WTC11 (cell line): ENCODE results near the gene GNGT2. TPM values are rescaled to one million over a fixed set of nuclear protein-coding genes. Genes with fewer than 3 reads are reported as not detected.

Experiments
- ATAC-seq: fragments of 200-7000 bp; cut with Tn5 transposase; 2 replicates; pipeline ENCODE4 v1.10.0; 2021; ENCODE audit warnings: mild to moderate bottlenecking, moderate library complexity
- CTCF ChIA-PET: fragments of 300-600 bp; sonication (Branson Sonifier 250); formaldehyde crosslinking; loops from one replicate; lab custom pipeline; 2021; ENCODE audit warnings: antibody characterized with exemption; lab: Charles Lee
- POLR2A ChIA-PET: fragments of 350-600 bp; sonication (Branson Sonifier 250); formaldehyde crosslinking; loops from one replicate; lab custom pipeline; 2021; ENCODE audit warnings: antibody characterized with exemption; lab: Charles Lee
- DNase-seq: peaks from one replicate; pipeline ENCODE4 v3.0.0; 2021; ENCODE audit warnings: low spot score
- H3K27ac Mint-ChIP-seq: 2 replicates; pipeline ENCODE4 v1.8.0; 2021; ENCODE audit warnings: mixed read lengths
- H3K27me3 Mint-ChIP-seq: 2 replicates; pipeline ENCODE4 v1.8.0; 2021; ENCODE audit warnings: low read depth, mild to moderate bottlenecking, moderate library complexity, mixed read lengths
- H3K36me3 Mint-ChIP-seq: 2 replicates; pipeline ENCODE4 v1.8.0; 2021; ENCODE audit warnings: mixed read lengths
- H3K4me1 Mint-ChIP-seq: 2 replicates; pipeline ENCODE4 v1.8.0; 2022; ENCODE audit warnings: mixed read lengths
- H3K4me3 Mint-ChIP-seq: 2 replicates; pipeline ENCODE4 v1.8.0; 2021; ENCODE audit warnings: mild to moderate bottlenecking, moderate library complexity, mixed read lengths
- H3K9me3 Mint-ChIP-seq: 2 replicates; pipeline ENCODE4 v1.8.0; 2021; ENCODE audit warnings: mixed read lengths
- AFF4 ChIP-seq: sonication (generic); formaldehyde crosslinking; IDR thresholded peaks from 2 replicates; pipeline ENCODE4 v1.8.1; 2023; ENCODE audit warnings: mild to moderate bottlenecking, missing genetic modification reagents, borderline replicate concordance
- AR ChIP-seq: fragments of 250-450 bp; sonication (Bioruptor Pico); IDR thresholded peaks from 2 replicates; pipeline ENCODE4 v1.9.0; 2021; ENCODE audit warnings: mild to moderate bottlenecking
- CREB1 ChIP-seq: sonication (generic); formaldehyde crosslinking; IDR thresholded peaks from 2 replicates; pipeline ENCODE4 v1.8.0; 2023; ENCODE audit warnings: mild to moderate bottlenecking, missing genetic modification reagents
- CTCF ChIP-seq: fragments of 200-600 bp; IDR thresholded peaks from 2 replicates; pipeline ENCODE4 v1.8.0; 2022; ENCODE audit warnings: antibody characterized with exemption
- E2F4 ChIP-seq: sonication (generic); formaldehyde crosslinking; IDR thresholded peaks from 2 replicates; pipeline ENCODE4 v1.8.1; 2022; ENCODE audit warnings: low read depth, mild to moderate bottlenecking, moderate library complexity, missing genetic modification reagents, borderline replicate concordance
- ETV6 ChIP-seq: sonication (generic); formaldehyde crosslinking; IDR thresholded peaks from 2 replicates; pipeline ENCODE4 v1.8.1; 2022; ENCODE audit warnings: mild to moderate bottlenecking, missing genetic modification reagents
- FOXP4 ChIP-seq: sonication (generic); formaldehyde crosslinking; IDR thresholded peaks from 2 replicates; pipeline ENCODE4 v1.8.0; 2022; ENCODE audit warnings: mild to moderate bottlenecking, missing genetic modification reagents
- GTF2I ChIP-seq: fragments of 250-450 bp; sonication (Bioruptor Pico); conservative IDR thresholded peaks from 2 replicates; pipeline ENCODE4 v1.4.0; 2021; ENCODE audit warnings: mild to moderate bottlenecking
- JAZF1 ChIP-seq: fragments of 250-450 bp; sonication (Bioruptor Pico); IDR thresholded peaks from 2 replicates; pipeline ENCODE4 v1.9.0; 2021; ENCODE audit warnings: moderate library complexity, mild to moderate bottlenecking, inconsistent platforms
- JUN ChIP-seq: sonication (generic); formaldehyde crosslinking; IDR thresholded peaks from 2 replicates; pipeline ENCODE4 v1.8.0; 2023; ENCODE audit warnings: mild to moderate bottlenecking, missing genetic modification reagents
- MYBL2 ChIP-seq: sonication (generic); formaldehyde crosslinking; IDR thresholded peaks from 2 replicates; pipeline ENCODE4 v1.8.1; 2023; ENCODE audit warnings: mild to moderate bottlenecking, moderate library complexity, missing genetic modification reagents
- NFATC4 ChIP-seq: fragments of 250-450 bp; sonication (Bioruptor Pico); IDR thresholded peaks from 2 replicates; pipeline ENCODE4 v1.9.0; 2021; ENCODE audit warnings: mild to moderate bottlenecking
- NFE2L1 ChIP-seq: sonication (generic); formaldehyde crosslinking; IDR thresholded peaks from 2 replicates; pipeline ENCODE4 v1.8.1; 2023; ENCODE audit warnings: missing genetic modification reagents
- NFYB ChIP-seq: sonication (generic); formaldehyde crosslinking; conservative IDR thresholded peaks from 2 replicates; pipeline ENCODE4 v1.8.0; 2022; ENCODE audit warnings: low read depth, missing genetic modification reagents
- PREB ChIP-seq: sonication (generic); formaldehyde crosslinking; IDR thresholded peaks from 2 replicates; pipeline ENCODE4 v1.8.1; 2022; ENCODE audit warnings: mild to moderate bottlenecking, missing genetic modification reagents, moderate library complexity, borderline replicate concordance
- STAT6 ChIP-seq: sonication (generic); formaldehyde crosslinking; conservative IDR thresholded peaks from 2 replicates; pipeline ENCODE4 v1.8.1; 2023; ENCODE audit warnings: mild to moderate bottlenecking, low read depth, missing genetic modification reagents, moderate library complexity
- TEAD1 ChIP-seq: sonication (generic); formaldehyde crosslinking; IDR thresholded peaks from 2 replicates; pipeline ENCODE4 v1.8.0; 2022; ENCODE audit warnings: mild to moderate bottlenecking, missing genetic modification reagents
- TP53 ChIP-seq: sonication (generic); formaldehyde crosslinking; IDR thresholded peaks from 2 replicates; pipeline ENCODE4 v1.8.1; 2023; ENCODE audit warnings: mild to moderate bottlenecking, missing genetic modification reagents
- ZNF219 ChIP-seq: sonication (generic); formaldehyde crosslinking; IDR thresholded peaks from 2 replicates; pipeline ENCODE4 v1.8.0; 2023; ENCODE audit warnings: missing genetic modification reagents, mild to moderate bottlenecking, borderline replicate concordance
- ZNF263 ChIP-seq: sonication (generic); formaldehyde crosslinking; IDR thresholded peaks from 2 replicates; pipeline ENCODE4 v1.8.1; 2022; ENCODE audit warnings: low read depth, mild to moderate bottlenecking, moderate library complexity, missing genetic modification reagents
- total RNA-seq: library from RNA; stranded (reverse); gene quantifications from 3 replicates; pipeline ENCODE4 v1.2.3, GENCODE V29; 2021

The GNGT2 gene
- total RNA-seq, 1 experiment from 2014 or later, result 0.70 TPM

- peaks cover 13% of the 10 kb centered on the region for H3K4me1 Mint-ChIP-seq
- H3K9me3 Mint-ChIP-seq, result no peaks in the 10 kb centered on the region
- POLR2A ChIA-PET, result no interaction called here
- ATAC-seq (no peak), DNase-seq (no peak)
- H3K27ac Mint-ChIP-seq, result no peak overlapping the region
- no peak for TF ChIP-seq NFE2L1 (CRISPR knock-in tag)
- TF ChIP-seq JUN (CRISPR knock-in tag), result no peak
- no peak for TF ChIP-seq JAZF1 (CRISPR knock-in tag)
- no peak for TF ChIP-seq MYBL2 (CRISPR knock-in tag)
- no peak for TF ChIP-seq TEAD1 (CRISPR knock-in tag)
- no peak for TF ChIP-seq NFYB (CRISPR knock-in tag)
- TF ChIP-seq TP53 (CRISPR knock-in tag), result no peak
- no peak for TF ChIP-seq ZNF219
- no peak for TF ChIP-seq CREB1 (CRISPR knock-in tag)
- no peak for TF ChIP-seq AR (CRISPR knock-in tag)
- no peak for TF ChIP-seq GTF2I (CRISPR knock-in tag)
- TF ChIP-seq AFF4 (CRISPR knock-in tag), result no peak
- TF ChIP-seq PREB (CRISPR knock-in tag), result no peak
- TF ChIP-seq NFATC4, result no peak
- CTCF ChIA-PET, result interaction anchor here (0.7 to 1.6 kb wide), 3 partner anchors 13 to 410 kb away, joined by 3 read pairs; no protein-coding TSS in a partner anchor
- no peaks in the 10 kb centered on the region for H3K27me3 Mint-ChIP-seq
- H3K4me3 Mint-ChIP-seq, result no peak overlapping the region
- H3K36me3 Mint-ChIP-seq, result no peaks in the 10 kb centered on the region
Observed at GRCh38 chr17:49240619-49241018, 30.2 kb upstream of the GNGT2 start.

GRCh38 chr17:49239963-49240362 lies 29.6 kb upstream of the GNGT2 start:
- no peaks in the 10 kb centered on the region for H3K9me3 Mint-ChIP-seq
- no peak overlapping the region for H3K4me3 Mint-ChIP-seq
- DNase-seq (no peak), ATAC-seq (no peak)
- ChIA-PET POLR2A (interaction anchor here (0.6 kb wide), 1 partner anchor 22 kb away, joined by 3 read pairs; no protein-coding TSS in a partner anchor), CTCF (interaction anchor here (0.7 to 1.6 kb wide), 6 partner anchors 14 to 410 kb away, joined by 3 to 4 read pairs (median 3); no protein-coding TSS in a partner anchor)
- peaks cover 16% of the 10 kb centered on the region for H3K4me1 Mint-ChIP-seq
- H3K36me3 Mint-ChIP-seq, result no peaks in the 10 kb centered on the region
- no peaks in the 10 kb centered on the region for H3K27me3 Mint-ChIP-seq
- H3K27ac Mint-ChIP-seq, result no peak overlapping the region
- no peak for TF ChIP-seq TEAD1 (CRISPR knock-in tag)
- TF ChIP-seq ZNF263 (CRISPR knock-in tag), result no peak
- TF ChIP-seq ETV6 (CRISPR knock-in tag), result no peak
- no peak for TF ChIP-seq CTCF
- no peak for TF ChIP-seq STAT6 (CRISPR knock-in tag)
- no peak for TF ChIP-seq E2F4 (CRISPR knock-in tag)
- TF ChIP-seq FOXP4 (CRISPR knock-in tag), result no peak
